GM13976 (cell line): ENCODE data around the gene THSD4.

Source experiments
- DNase-seq: peaks from one replicate; pipeline ENCODE4 v3.0.0; 2012; ENCODE audit warnings: low spot score
- CTCF ChIP-seq: IDR thresholded peaks from 2 replicates; pipeline ENCODE4 v1.5.1; 2012; ENCODE audit warnings: borderline replicate concordance, mild to moderate bottlenecking; ENCODE audit not compliant: insufficient read depth; ENCODE audit errors: extremely low read depth, missing control alignments, control extremely low read depth
- in situ Hi-C: fragments of 300-500 bp; cut with MboI; formaldehyde crosslinking; loops from one replicate; pipeline ENCODE4 v1.12.0; 2022; ENCODE audit warnings: low sequenced_read_pairs, mixed read lengths, inconsistent platforms; ENCODE audit not compliant: unreplicated experiment

The THSD4 gene

GRCh38 chr15:71345186-71345585 is 229.9 kb downstream of the THSD4 start:
- no peak for DNase-seq
- in situ Hi-C loops: no loop called here
- no peak for TF ChIP-seq CTCF

- DNase-seq: no peak
- TF ChIP-seq CTCF: no peak
- in situ Hi-C loops: no loop called here
Observed at GRCh38 chr15:71346464-71346863, 231.2 kb downstream of the THSD4 start.

GRCh38 chr15:71348597-71348996 is 233.3 kb downstream of the THSD4 start:
- in situ Hi-C loops: no loop called here
- TF ChIP-seq CTCF: no peak
- DNase-seq: no peak

DNA sequence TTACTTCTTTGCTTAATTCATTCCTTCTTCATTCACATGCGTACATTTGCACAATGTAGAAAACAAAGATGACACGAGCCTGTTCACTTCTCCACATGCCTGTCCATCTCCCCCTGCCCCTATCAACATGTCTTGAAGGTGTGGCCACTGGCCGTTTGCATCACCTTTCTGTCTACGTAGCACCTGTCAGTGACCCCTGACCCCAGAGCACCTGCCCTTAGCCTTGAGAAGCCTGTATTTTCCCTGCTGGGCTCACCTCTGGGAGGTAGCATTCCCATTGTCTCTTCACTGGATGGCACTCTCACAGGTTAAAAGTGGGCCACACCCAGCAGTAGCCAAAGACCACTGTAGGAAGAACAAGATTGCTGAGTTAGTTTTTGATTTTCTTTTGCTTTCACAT is 234.1 kb downstream of the THSD4 start:
- no peak for TF ChIP-seq CTCF
- no peak for DNase-seq
- in situ Hi-C loops: no loop called here

GRCh38 chr15:71349736-71350526 is 234.7 kb downstream of the THSD4 start:
- in situ Hi-C loops: no loop called here
- TF ChIP-seq CTCF: no peak
- DNase-seq: no peak

- no peak for TF ChIP-seq CTCF
- in situ Hi-C loops: no loop called here
- no peak for DNase-seq
Observed at GRCh38 chr15:71350622-71351378, 235.5 kb downstream of the THSD4 start.

- in situ Hi-C loops: no loop called here
- TF ChIP-seq CTCF: no peak
- no peak for DNase-seq
Observed at GRCh38 chr15:71352125-71352524, 236.9 kb downstream of the THSD4 start.
